NCI-H82 treated with DMSO at 0.1 percent for 48 hours (cell line): ENCODE measurements around the gene CCDC172.
"Not testable (repeated sequence)": the region's sequence is repeated elsewhere in the genome, so short reads cannot be mapped to it uniquely, and the experiment has no call there.

ENCODE experiments used
- DNase-seq: peaks from one replicate; lab custom pipeline; 2025; ENCODE audit not compliant: unreplicated experiment; lab: John Stamatoyannopoulos, UW

The CCDC172 gene

GRCh38 chr10:116331815-116332214 lies 7.6 kb downstream of the CCDC172 start:
- DNase-seq, result no peak

GRCh38 chr10:116336866-116337265 lies 12.6 kb downstream of the CCDC172 start:
- DNase-seq, result no peak

- no peak for DNase-seq
These were observed 27.9 kb downstream of the CCDC172 start for GRCh38 chr10:116352125-116352524.

GRCh38 chr10:116353817-116354216 lies 29.6 kb downstream of the CCDC172 start:
- no peak for DNase-seq

GRCh38 chr10:116355341-116355740 lies 31.1 kb downstream of the CCDC172 start:
- no peak for DNase-seq

- DNase-seq, result no peak
These were observed 32.6 kb downstream of the CCDC172 start for GRCh38 chr10:116356833-116357232.

- no peak for DNase-seq
These were observed 40.6 kb downstream of the CCDC172 start for GRCh38 chr10:116364868-116365267.

GRCh38 chr10:116371737-116372136 lies 47.5 kb downstream of the CCDC172 start:
- DNase-seq, result no peak

GRCh38 chr10:116382290-116382689 lies 58.0 kb downstream of the CCDC172 start:
- DNase-seq, result no peak

GRCh38 chr10:116385311-116385710 lies 61.1 kb downstream of the CCDC172 start:
- DNase-seq, result no peak

- DNase-seq, result no peak
These were observed 62.0 kb downstream of the CCDC172 start for GRCh38 chr10:116385994-116386809.

GRCh38 chr10:116393246-116393831 lies 69.1 kb downstream of the CCDC172 start:
- DNase-seq, result not testable (repeated sequence)

- no peak for DNase-seq
These were observed 71.2 kb downstream of the CCDC172 start for GRCh38 chr10:116395223-116395985.

GRCh38 chr10:116398224-116398623 lies 74.0 kb downstream of the CCDC172 start:
- DNase-seq, result no peak

- no peak for DNase-seq
These were observed 78.6 kb downstream of the CCDC172 start for GRCh38 chr10:116402858-116403257.

- DNase-seq, result peak; percentile 92
These were observed 79.5 kb downstream of the CCDC172 start for GRCh38 chr10:116403740-116404250.

- no peak for DNase-seq
These were observed 84.5 kb downstream of the CCDC172 start for GRCh38 chr10:116408719-116409118.

- no peak for DNase-seq
These were observed 86.1 kb downstream of the CCDC172 start for GRCh38 chr10:116410351-116410750.

GRCh38 chr10:116417821-116418220 lies 93.6 kb downstream of the CCDC172 start:
- DNase-seq, result no peak

GRCh38 chr10:116418389-116418788 lies 94.1 kb downstream of the CCDC172 start:
- peak; percentile 56 for DNase-seq

GRCh38 chr10:116421815-116422214 lies 97.6 kb downstream of the CCDC172 start:
- DNase-seq, result no peak

- DNase-seq, result no peak
These were observed 103.4 kb downstream of the CCDC172 start, which contains the start of gene PNLIPRP3 for GRCh38 chr10:116427671-116428070. TSS of gene PNLIPRP3 (plus strand) at chr10:116427847. CDS start at chr10:116428013, 166 bp downstream.
